Measurements from ENCODE around the gene RSPRY1.

Gene RSPRY1

GRCh38 chr16:57166951-57167350 is 19.2 kb upstream of the RSPRY1 start:
- Histone ChIP-seq H3K4me1 (ENCODE audit: control insufficient read depth in 5 of 5, insufficient read depth in 5 of 5, low read length in 5 of 5) (peaks cover 0 to 17% (median 4%) of the 10 kb centered on the region in 5 donors), H3K36me3 (ENCODE audit: control insufficient read depth in 5 of 5, insufficient read depth in 5 of 5, low read length in 5 of 5) (peaks cover 42 to 68% (median 60%) of the 10 kb centered on the region in 5 donors), H3K9ac (ENCODE audit: low read length in 5 of 5) (no peak overlapping the region), H3K27ac (ENCODE audit: low read depth, low read length) (no peak overlapping the region), H3K4me3 (ENCODE audit: low read depth in 1 of 5, low read length in 5 of 5) (no peak overlapping the region), H3K27me3 (ENCODE audit: control insufficient read depth in 5 of 5, insufficient read depth in 4 of 5, low read length in 5 of 5) (no peaks in the 10 kb centered on the region), H3K9me3 (ENCODE audit: control insufficient read depth in 5 of 5, low read length in 5 of 5) (no peaks in the 10 kb centered on the region)

GRCh38 chr16:57167538-57167937 is 18.6 kb upstream of the RSPRY1 start:
- Histone ChIP-seq H3K4me3 (ENCODE audit: low read depth in 1 of 5, low read length in 5 of 5) (no peak overlapping the region), H3K9ac (ENCODE audit: low read length in 5 of 5) (peak overlapping the region in 1 of 5 donors; percentile 12), H3K4me1 (ENCODE audit: control insufficient read depth in 5 of 5, insufficient read depth in 5 of 5, low read length in 5 of 5) (peaks cover 0 to 17% (median 4%) of the 10 kb centered on the region in 5 donors), H3K27ac (ENCODE audit: low read depth, low read length) (no peak overlapping the region), H3K36me3 (ENCODE audit: control insufficient read depth in 5 of 5, insufficient read depth in 5 of 5, low read length in 5 of 5) (peaks cover 48 to 68% (median 63%) of the 10 kb centered on the region in 5 donors), H3K9me3 (ENCODE audit: control insufficient read depth in 5 of 5, low read length in 5 of 5) (no peaks in the 10 kb centered on the region), H3K27me3 (ENCODE audit: control insufficient read depth in 5 of 5, insufficient read depth in 4 of 5, low read length in 5 of 5) (no peaks in the 10 kb centered on the region)

- Histone ChIP-seq H3K27me3 (ENCODE audit: control insufficient read depth in 5 of 5, insufficient read depth in 4 of 5, low read length in 5 of 5) (no peaks in the 10 kb centered on the region), H3K9me3 (ENCODE audit: control insufficient read depth in 5 of 5, low read length in 5 of 5) (no peaks in the 10 kb centered on the region), H3K4me1 (ENCODE audit: control insufficient read depth in 5 of 5, insufficient read depth in 5 of 5, low read length in 5 of 5) (peaks cover 0 to 17% (median 4%) of the 10 kb centered on the region in 5 donors), H3K36me3 (ENCODE audit: control insufficient read depth in 5 of 5, insufficient read depth in 5 of 5, low read length in 5 of 5) (peaks cover 49 to 69% (median 67%) of the 10 kb centered on the region in 5 donors), H3K27ac (ENCODE audit: low read depth, low read length) (no peak overlapping the region), H3K9ac (ENCODE audit: low read length in 5 of 5) (no peak overlapping the region), H3K4me3 (ENCODE audit: low read depth in 1 of 5, low read length in 5 of 5) (no peak overlapping the region)
Observed at GRCh38 chr16:57167953-57168352, 18.2 kb upstream of the RSPRY1 start.

- Histone ChIP-seq H3K36me3 (ENCODE audit: control insufficient read depth in 5 of 5, insufficient read depth in 5 of 5, low read length in 5 of 5) (peaks cover 39 to 66% (median 59%) of the 10 kb centered on the region in 5 donors), H3K4me3 (ENCODE audit: low read depth in 1 of 5, low read length in 5 of 5) (no peak overlapping the region), H3K4me1 (ENCODE audit: control insufficient read depth in 5 of 5, insufficient read depth in 5 of 5, low read length in 5 of 5) (peaks cover 0 to 17% (median 4%) of the 10 kb centered on the region in 5 donors), H3K27ac (ENCODE audit: low read depth, low read length) (no peak overlapping the region), H3K27me3 (ENCODE audit: control insufficient read depth in 5 of 5, insufficient read depth in 4 of 5, low read length in 5 of 5) (no peaks in the 10 kb centered on the region), H3K9me3 (ENCODE audit: control insufficient read depth in 5 of 5, low read length in 5 of 5) (no peaks in the 10 kb centered on the region), H3K9ac (ENCODE audit: low read length in 5 of 5) (no peak overlapping the region)
Observed at GRCh38 chr16:57169327-57169726, 16.8 kb upstream of the RSPRY1 start.

GRCh38 chr16:57172721-57173290 is 13.3 kb upstream of the RSPRY1 start:
- no peaks in the 10 kb centered on the region for H3K27me3 ChIP-seq (ENCODE audit: control insufficient read depth in 5 of 5, insufficient read depth in 4 of 5, low read length in 5 of 5)
- H3K27ac ChIP-seq (ENCODE audit: low read depth, low read length) = no peak overlapping the region
- peaks cover 0 to 9% (median 1%) of the 10 kb centered on the region in 5 donors for H3K4me1 ChIP-seq (ENCODE audit: control insufficient read depth in 5 of 5, insufficient read depth in 5 of 5, low read length in 5 of 5)
- H3K9me3 ChIP-seq (ENCODE audit: control insufficient read depth in 5 of 5, low read length in 5 of 5) = no peaks in the 10 kb centered on the region
- H3K9ac ChIP-seq (ENCODE audit: low read length in 5 of 5) = no peak overlapping the region
- no peak overlapping the region for H3K4me3 ChIP-seq (ENCODE audit: low read depth in 1 of 5, low read length in 5 of 5)
- peaks cover 29 to 43% (median 38%) of the 10 kb centered on the region in 5 donors for H3K36me3 ChIP-seq (ENCODE audit: control insufficient read depth in 5 of 5, insufficient read depth in 5 of 5, low read length in 5 of 5)

- Histone ChIP-seq H3K36me3 (ENCODE audit: control insufficient read depth in 5 of 5, insufficient read depth in 5 of 5, low read length in 5 of 5) (peaks cover 19 to 31% (median 24%) of the 10 kb centered on the region in 5 donors), H3K27ac (ENCODE audit: low read depth, low read length) (no peak overlapping the region), H3K9ac (ENCODE audit: low read length in 5 of 5) (peak overlapping the region in 1 of 5 donors; percentile 22), H3K9me3 (ENCODE audit: control insufficient read depth in 5 of 5, low read length in 5 of 5) (no peaks in the 10 kb centered on the region), H3K27me3 (ENCODE audit: control insufficient read depth in 5 of 5, insufficient read depth in 4 of 5, low read length in 5 of 5) (no peaks in the 10 kb centered on the region), H3K4me3 (ENCODE audit: low read depth in 1 of 5, low read length in 5 of 5) (no peak overlapping the region), H3K4me1 (ENCODE audit: control insufficient read depth in 5 of 5, insufficient read depth in 5 of 5, low read length in 5 of 5) (peaks cover 0 to 9% (median 0%) of the 10 kb centered on the region in 5 donors)
Observed at GRCh38 chr16:57175896-57176295, 10.2 kb upstream of the RSPRY1 start.

DNA sequence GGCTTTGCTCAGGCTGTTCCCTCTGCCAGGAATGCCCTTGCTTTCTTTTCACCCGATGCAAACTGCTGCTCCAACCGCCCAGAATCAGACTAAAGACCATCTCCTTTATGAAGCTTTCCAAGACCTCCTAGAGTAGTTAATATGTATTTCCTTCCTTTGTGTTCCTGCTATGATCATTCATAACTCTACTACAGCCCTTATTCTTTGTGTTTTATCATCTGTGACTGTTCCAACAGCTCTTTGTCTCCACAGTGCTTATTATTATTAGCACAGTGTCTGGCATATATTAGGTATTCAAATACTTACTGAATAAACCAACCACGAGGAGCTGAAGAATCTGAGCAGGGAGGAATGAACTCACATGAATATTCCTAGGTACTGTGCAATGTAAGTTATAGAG is 7.9 kb upstream of the RSPRY1 start:
- H3K36me3 ChIP-seq (ENCODE audit: control insufficient read depth in 5 of 5, insufficient read depth in 5 of 5, low read length in 5 of 5) = peaks cover 0 to 9% (median 3%) of the 10 kb centered on the region in 5 donors
- no peak overlapping the region for H3K9ac ChIP-seq (ENCODE audit: low read length in 5 of 5)
- H3K27me3 ChIP-seq (ENCODE audit: control insufficient read depth in 5 of 5, insufficient read depth in 4 of 5, low read length in 5 of 5) = no peaks in the 10 kb centered on the region
- H3K4me1 ChIP-seq (ENCODE audit: control insufficient read depth in 5 of 5, insufficient read depth in 5 of 5, low read length in 5 of 5) = peaks cover 0 to 9% (median 0%) of the 10 kb centered on the region in 5 donors
- no peak overlapping the region for H3K27ac ChIP-seq (ENCODE audit: low read depth, low read length)
- H3K4me3 ChIP-seq (ENCODE audit: low read depth in 1 of 5, low read length in 5 of 5) = no peak overlapping the region
- H3K9me3 ChIP-seq (ENCODE audit: control insufficient read depth in 5 of 5, low read length in 5 of 5) = no peaks in the 10 kb centered on the region

DNA sequence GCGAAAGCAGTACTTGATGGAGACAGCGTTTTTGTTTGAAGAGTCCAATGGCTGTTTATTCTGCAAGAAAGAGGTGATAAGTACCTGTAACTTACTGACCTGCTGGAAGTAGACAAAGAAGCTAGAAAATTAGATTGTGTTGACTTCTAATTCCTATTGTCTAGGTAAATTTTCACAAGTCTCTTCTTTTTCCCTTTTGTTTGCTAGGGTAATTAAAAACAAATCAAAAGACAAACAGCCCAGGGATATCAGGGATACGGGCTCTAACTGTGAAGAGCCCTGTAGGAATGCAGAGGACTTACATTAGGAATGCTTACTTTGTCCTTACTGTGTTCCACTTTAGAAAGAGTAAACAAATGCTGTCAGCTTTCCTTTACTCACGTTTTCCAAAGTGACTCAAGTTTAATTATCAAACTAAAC is 7.3 kb upstream of the RSPRY1 start:
- Histone ChIP-seq H3K36me3 (ENCODE audit: control insufficient read depth in 5 of 5, insufficient read depth in 5 of 5, low read length in 5 of 5) (peaks cover 0 to 4% (median 0%) of the 10 kb centered on the region in 5 donors), H3K27me3 (ENCODE audit: control insufficient read depth in 5 of 5, insufficient read depth in 4 of 5, low read length in 5 of 5) (no peaks in the 10 kb centered on the region), H3K27ac (ENCODE audit: low read depth, low read length) (no peak overlapping the region), H3K9ac (ENCODE audit: low read length in 5 of 5) (no peak overlapping the region), H3K4me1 (ENCODE audit: control insufficient read depth in 5 of 5, insufficient read depth in 5 of 5, low read length in 5 of 5) (peaks cover 0 to 9% (median 0%) of the 10 kb centered on the region in 5 donors), H3K4me3 (ENCODE audit: low read depth in 1 of 5, low read length in 5 of 5) (no peak overlapping the region), H3K9me3 (ENCODE audit: control insufficient read depth in 5 of 5, low read length in 5 of 5) (no peaks in the 10 kb centered on the region)

- no peaks in the 10 kb centered on the region for H3K9me3 ChIP-seq (ENCODE audit: control insufficient read depth in 5 of 5, low read length in 5 of 5)
- H3K36me3 ChIP-seq (ENCODE audit: control insufficient read depth in 5 of 5, insufficient read depth in 5 of 5, low read length in 5 of 5) = peaks cover 0 to 4% (median 0%) of the 10 kb centered on the region in 5 donors
- no peaks in the 10 kb centered on the region for H3K27me3 ChIP-seq (ENCODE audit: control insufficient read depth in 5 of 5, insufficient read depth in 4 of 5, low read length in 5 of 5)
- H3K9ac ChIP-seq (ENCODE audit: low read length in 5 of 5) = no peak overlapping the region
- no peak overlapping the region for H3K4me3 ChIP-seq (ENCODE audit: low read depth in 1 of 5, low read length in 5 of 5)
- H3K4me1 ChIP-seq (ENCODE audit: control insufficient read depth in 5 of 5, insufficient read depth in 5 of 5, low read length in 5 of 5) = peaks cover 0 to 10% (median under 1%) of the 10 kb centered on the region in 5 donors
- H3K27ac ChIP-seq (ENCODE audit: low read depth, low read length) = no peak overlapping the region
Observed at GRCh38 chr16:57179215-57179828, 6.8 kb upstream of the RSPRY1 start.

- Histone ChIP-seq H3K4me1 (ENCODE audit: control insufficient read depth in 5 of 5, insufficient read depth in 5 of 5, low read length in 5 of 5) (peaks cover 5 to 31% (median 28%) of the 10 kb centered on the region in 5 donors), H3K36me3 (ENCODE audit: control insufficient read depth in 5 of 5, insufficient read depth in 5 of 5, low read length in 5 of 5) (no peaks in the 10 kb centered on the region), H3K9me3 (ENCODE audit: control insufficient read depth in 5 of 5, low read length in 5 of 5) (no peaks in the 10 kb centered on the region), H3K4me3 (ENCODE audit: low read depth in 1 of 5, low read length in 5 of 5) (peak overlapping the region in 1 of 5 donors; percentile 87), H3K9ac (ENCODE audit: low read length in 5 of 5) (no peak overlapping the region), H3K27ac (ENCODE audit: low read depth, low read length) (no peak overlapping the region), H3K27me3 (ENCODE audit: control insufficient read depth in 5 of 5, insufficient read depth in 4 of 5, low read length in 5 of 5) (no peaks in the 10 kb centered on the region)
Observed at GRCh38 chr16:57184113-57184512, 2.0 kb upstream of the RSPRY1 start.

Measured in subcutaneous abdominal adipose tissue (tissue), 5 donors.